PFSK-1 (cell line): ENCODE results near the gene ACAP1.

Experiments
- FOXP2 ChIP-seq: optimal IDR thresholded peaks from 2 replicates; pipeline ENCODE3; 2011; ENCODE audit warnings: borderline replicate concordance, control low read depth, inconsistent platforms; ENCODE audit not compliant: insufficient read depth; ENCODE audit errors: extremely low read length, extremely low read depth
- POLR2AphosphoS5 ChIP-seq: IDR thresholded peaks from 2 replicates; pipeline ENCODE4 v1.6.1; 2012; ENCODE audit warnings: low read depth, mild to moderate bottlenecking, control low read depth, low read length, moderate library complexity
- REST ChIP-seq, 2 experiments: IDR thresholded peaks; 2 replicates each; pipeline versions ENCODE4 v1.6.1 to v1.8.0; 2011 to 2012; ENCODE audit warnings: low read depth in 2 of 2, low read length in 2 of 2, control low read depth in 1 of 2, inconsistent platforms in 1 of 2, mild to moderate bottlenecking in 1 of 2, moderate library complexity in 1 of 2; ENCODE audit not compliant: insufficient read depth in 1 of 2
- SIN3A ChIP-seq: IDR thresholded peaks from 2 replicates; pipeline ENCODE4 v1.6.1; 2012; ENCODE audit warnings: mild to moderate bottlenecking, low read length, moderate library complexity, borderline replicate concordance; ENCODE audit not compliant: insufficient read depth
- TAF1 ChIP-seq: IDR thresholded peaks from 2 replicates; pipeline ENCODE4 v1.6.1; 2012; ENCODE audit warnings: low read length, control low read depth, borderline replicate concordance; ENCODE audit not compliant: insufficient read depth

The ACAP1 gene

GRCh38 chr17:7348478-7349242, 12.3 kb downstream of the ACAP1 start:
- TF ChIP-seq FOXP2 (no peak), POLR2AphosphoS5 (no peak), TAF1 (no peak), REST (IDR thresholded peaks at IDR 0.05; ENCODE audit: insufficient read depth in 1 of 2, low read depth in 2 of 2, low read length in 2 of 2) (no peak), SIN3A (no peak)

GRCh38 chr17:7351665-7352502, 15.6 kb downstream of the ACAP1 start, which contains the start of gene KCTD11:
KCTD11 (plus strand) TSS chr17:7352162.
- 0 out of 4 replicates have a peak, but pooled peaks of 1 of the 2 experiments have one; percentile 8 for TF ChIP-seq REST (IDR thresholded peaks at IDR 0.05; ENCODE audit: insufficient read depth in 1 of 2, low read depth in 2 of 2, low read length in 2 of 2)
- TF ChIP-seq TAF1: peak; percentile 65; the same call in 1 of the 2 replicates
- peak; percentile 36; the same call in 1 of the 2 replicates for TF ChIP-seq SIN3A
- peak; percentile 77 for TF ChIP-seq POLR2AphosphoS5
- peak; percentile 10 for TF ChIP-seq FOXP2

GRCh38 chr17:7352503-7352889, 16.2 kb downstream of the ACAP1 start:
- TF ChIP-seq FOXP2: no peak
- TF ChIP-seq POLR2AphosphoS5: no peak
- no peak for TF ChIP-seq SIN3A
- no peak for TF ChIP-seq TAF1
- no peak for TF ChIP-seq REST (IDR thresholded peaks at IDR 0.05; ENCODE audit: insufficient read depth in 1 of 2, low read depth in 2 of 2, low read length in 2 of 2)

GRCh38 chr17:7352910-7353635, 16.7 kb downstream of the ACAP1 start:
- TF ChIP-seq TAF1: no peak
- no peak for TF ChIP-seq FOXP2
- no peak for TF ChIP-seq SIN3A
- no peak for TF ChIP-seq POLR2AphosphoS5

- TF ChIP-seq FOXP2: no peak
- no peak for TF ChIP-seq POLR2AphosphoS5
- no peak for TF ChIP-seq TAF1
- TF ChIP-seq REST (IDR thresholded peaks at IDR 0.05; ENCODE audit: insufficient read depth in 1 of 2, low read depth in 2 of 2, low read length in 2 of 2): no peak
- TF ChIP-seq SIN3A: no peak
Measured at GRCh38 chr17:7354262-7354843, 18.0 kb downstream of the ACAP1 start.
